ENCODE measurements around the gene GALNTL6.
"Not testable (repeated sequence)": the region's sequence is repeated elsewhere in the genome, so short reads cannot be mapped to it uniquely, and the experiment has no call there.

GALNTL6 gene

DNA sequence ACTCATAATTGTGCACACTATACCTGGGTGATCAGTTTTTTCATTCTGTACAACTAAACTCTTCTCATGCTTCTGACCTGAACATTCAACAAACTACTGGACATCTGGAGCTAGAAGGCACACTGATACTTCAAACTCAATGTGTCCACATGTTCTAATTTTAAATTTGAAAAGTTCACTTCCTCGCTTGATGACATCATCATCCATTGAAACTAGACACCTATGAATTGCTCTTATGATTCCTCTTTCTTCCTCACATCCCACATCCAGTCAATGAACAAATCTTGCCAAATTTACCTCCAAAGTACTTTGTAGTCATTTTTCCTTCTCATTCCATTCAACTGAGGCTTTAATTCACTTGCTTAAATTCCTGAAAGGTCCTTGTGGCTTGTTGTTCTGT lies 549.4 kb downstream of the GALNTL6 start:
- no peak for DNase-seq (ENCODE audit: low read depth in 1 of 2, low spot score in 1 of 2)

DNA sequence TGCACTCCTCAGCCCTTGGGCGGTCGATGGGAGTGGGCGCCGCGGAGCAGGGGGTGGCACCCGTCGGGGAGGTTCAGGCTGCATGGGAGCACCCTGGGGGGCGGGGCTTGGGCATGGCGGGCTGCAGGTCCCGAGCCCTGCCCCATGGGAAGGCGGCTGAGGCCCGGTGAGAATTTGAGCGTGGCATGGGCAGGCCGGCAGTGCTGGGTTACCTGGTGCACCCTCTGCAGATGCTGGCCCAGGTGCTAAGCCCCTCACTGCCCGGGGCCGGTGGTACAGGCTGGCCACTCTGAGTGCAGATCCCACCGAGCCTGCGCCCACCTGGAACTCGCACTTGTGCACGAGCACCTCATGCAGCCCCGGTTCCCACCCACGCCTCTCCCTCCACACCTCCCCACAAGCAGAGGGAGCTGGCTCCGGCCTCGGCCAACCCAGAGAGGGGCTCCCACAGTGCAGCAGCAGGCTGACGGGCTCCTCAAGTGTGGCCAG lies 556.3 kb downstream of the GALNTL6 start:
- DNase-seq (ENCODE audit: low read depth in 1 of 2, low spot score in 1 of 2): no peak

DNA sequence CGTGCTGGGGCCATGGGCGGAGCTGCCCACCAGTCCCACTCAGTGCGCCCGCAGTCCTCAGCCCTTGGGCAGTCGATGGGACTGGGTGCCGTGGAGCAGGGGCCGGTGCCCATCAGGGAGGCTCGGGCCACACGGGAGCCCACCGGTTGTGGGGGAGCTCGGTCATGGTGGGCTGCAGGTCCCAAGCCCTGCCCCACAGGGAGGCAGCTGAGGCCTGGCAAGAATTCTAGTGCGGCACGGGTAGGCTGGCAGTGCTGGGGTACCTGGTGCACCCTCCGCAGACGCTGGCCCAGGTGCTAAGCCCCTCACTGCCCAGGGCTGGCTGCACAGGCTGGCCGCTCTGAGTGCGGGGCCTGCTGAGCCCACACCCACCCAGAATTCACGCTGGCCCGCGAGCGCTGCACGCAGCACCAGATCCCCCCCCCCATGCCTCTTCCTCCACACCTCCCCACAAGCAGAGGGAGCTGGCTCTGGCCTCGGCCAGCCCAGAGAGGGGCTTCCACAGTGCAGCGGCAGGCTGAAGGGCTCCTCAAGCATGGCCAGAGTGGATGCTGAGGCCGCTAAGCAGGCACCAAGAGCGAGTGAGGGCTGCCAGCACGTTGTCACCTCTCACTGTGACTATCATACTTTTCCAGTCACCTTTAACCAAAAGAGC lies 564.4 kb downstream of the GALNTL6 start:
- no peak for DNase-seq (ENCODE audit: low read depth in 1 of 2, low spot score in 1 of 2)

DNA sequence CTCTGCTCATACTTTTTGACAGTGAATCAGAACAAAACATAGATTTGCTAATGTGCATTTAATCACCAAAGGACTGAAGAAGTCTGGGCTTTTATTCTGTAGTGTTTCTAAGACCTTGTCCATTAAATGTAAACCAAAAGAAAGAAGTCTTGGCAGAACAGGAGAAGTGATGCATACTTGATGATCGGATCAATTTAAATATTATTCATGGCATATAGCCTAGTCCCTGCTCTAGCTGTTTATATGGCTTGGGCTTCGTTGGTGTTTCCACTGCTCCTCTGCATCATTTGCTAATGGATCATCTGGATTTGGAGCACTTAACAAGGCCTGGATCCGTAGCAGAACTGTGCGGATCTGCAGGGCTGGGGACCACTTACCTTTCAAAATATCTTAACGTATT lies 566.6 kb downstream of the GALNTL6 start:
- no peak for DNase-seq (ENCODE audit: low read depth in 1 of 2, low spot score in 1 of 2)

DNA sequence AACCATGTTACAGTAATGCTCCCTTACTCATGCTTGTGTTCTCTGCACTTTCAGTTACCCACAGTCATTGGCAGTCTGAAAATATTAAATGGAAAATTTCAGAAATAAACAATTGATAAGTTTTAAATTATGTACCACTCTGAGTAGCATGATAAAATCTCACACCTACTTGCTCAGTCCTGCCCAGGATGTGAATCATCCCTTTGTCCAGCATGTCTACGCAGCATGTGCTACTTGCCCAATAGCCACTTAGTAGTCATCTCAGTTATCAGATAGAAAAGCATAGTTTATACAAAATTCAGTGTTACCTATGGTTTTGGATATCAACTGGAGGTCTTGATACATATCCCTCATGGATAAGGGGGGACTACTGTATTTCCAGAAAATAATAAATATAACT lies 577.1 kb downstream of the GALNTL6 start:
- DNase-seq (ENCODE audit: low read depth in 1 of 2, low spot score in 1 of 2): no peak

DNA sequence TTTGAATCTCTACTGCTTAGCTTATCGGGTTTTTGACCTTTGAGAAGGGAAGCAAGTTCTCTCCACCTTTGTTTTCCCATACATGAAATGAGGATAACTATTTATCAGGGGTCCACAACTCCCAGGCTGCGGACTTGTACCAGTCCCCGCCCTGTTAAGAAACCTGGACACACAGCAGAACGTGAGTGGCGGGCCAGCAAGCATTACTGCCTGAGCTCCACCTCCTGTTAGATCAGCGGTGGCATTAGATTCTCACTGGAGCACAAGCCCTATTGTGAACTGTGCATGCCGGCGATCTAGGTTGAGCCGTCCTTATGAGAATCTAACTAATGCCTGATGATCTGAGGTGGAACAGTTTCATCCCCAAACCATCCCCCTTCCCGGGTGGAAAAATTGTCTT lies 579.5 kb downstream of the GALNTL6 start:
- no peak for DNase-seq (ENCODE audit: low read depth in 1 of 2, low spot score in 1 of 2)

DNA sequence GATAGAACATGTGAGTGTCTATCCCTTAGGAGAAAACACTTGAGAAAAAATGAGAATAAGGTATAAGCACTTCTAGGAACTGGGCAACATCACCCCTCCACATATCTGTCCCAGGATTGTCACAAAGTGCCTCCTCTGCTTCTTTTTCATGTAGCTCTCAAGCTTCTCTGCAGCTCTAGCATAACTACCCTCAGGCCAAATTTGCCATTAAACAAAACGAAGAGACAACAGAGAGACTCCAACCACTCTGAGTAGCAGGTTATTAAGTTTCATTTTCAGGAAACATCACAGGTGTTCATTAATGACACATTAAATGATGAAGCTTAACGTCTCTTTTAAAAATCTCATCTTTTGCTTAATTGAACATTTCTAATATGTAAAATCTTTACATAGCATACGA lies 580.0 kb downstream of the GALNTL6 start:
- DNase-seq (ENCODE audit: low read depth in 1 of 2, low spot score in 1 of 2): no peak

DNA sequence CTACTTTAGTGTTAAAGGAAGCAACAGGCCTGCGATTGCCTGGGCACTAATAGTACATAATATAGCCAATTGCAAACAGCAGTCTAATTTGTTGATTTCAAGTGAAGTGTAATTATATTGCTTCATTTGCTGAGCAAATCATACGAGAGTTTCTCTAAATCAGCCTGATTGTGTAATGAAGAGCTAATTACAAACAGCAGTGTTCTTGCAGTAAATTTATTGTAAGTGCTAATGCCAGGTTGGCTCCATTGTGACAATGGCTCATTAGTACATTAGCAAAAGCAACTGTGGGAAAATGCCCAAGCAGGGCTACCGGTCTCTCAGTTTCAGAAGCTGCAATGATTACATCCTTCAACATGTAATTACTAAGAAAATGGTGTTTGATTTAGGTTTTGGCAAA lies 591.5 kb downstream of the GALNTL6 start:
- DNase-seq (ENCODE audit: low read depth in 1 of 2, low spot score in 1 of 2): no peak

DNA sequence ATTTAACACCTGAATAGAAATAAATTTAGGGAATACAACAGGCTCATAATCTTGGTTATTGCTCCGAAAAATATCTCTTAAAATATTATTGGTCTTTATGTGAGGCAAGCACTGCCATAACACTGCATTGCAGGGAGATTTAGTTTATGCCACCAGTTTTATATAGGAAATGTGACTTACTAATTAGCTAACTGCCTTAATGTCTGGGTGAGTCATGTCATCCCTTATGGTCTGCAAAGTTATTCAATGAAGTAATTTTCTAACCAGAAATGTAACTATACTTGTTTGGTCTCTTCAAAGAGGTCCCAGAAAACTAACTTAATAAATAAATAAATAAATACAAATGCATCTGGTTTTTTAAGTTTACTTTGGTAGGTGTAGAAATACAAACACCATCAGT lies 597.2 kb downstream of the GALNTL6 start:
- no peak for DNase-seq (ENCODE audit: low read depth in 1 of 2, low spot score in 1 of 2)

DNA sequence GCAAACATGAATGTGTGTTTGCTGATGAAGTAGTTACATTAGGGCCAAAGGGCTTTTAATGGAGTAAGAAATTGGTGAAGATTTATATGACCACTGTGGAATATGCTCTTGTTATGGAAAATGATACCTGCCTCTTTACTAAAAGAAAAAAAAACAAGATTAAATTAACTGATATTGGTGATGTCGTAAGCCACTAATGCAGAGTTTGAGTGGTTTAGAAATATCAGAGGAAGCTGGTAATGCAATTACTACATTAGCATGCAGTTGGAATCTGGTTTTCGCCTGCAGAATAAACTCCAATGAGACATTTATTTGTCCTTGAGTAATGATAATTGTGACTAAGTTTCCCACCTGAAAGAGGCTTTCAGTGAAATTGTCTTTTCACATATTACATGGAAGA lies 597.9 kb downstream of the GALNTL6 start:
- DNase-seq (ENCODE audit: low read depth in 1 of 2, low spot score in 1 of 2): no peak

DNA sequence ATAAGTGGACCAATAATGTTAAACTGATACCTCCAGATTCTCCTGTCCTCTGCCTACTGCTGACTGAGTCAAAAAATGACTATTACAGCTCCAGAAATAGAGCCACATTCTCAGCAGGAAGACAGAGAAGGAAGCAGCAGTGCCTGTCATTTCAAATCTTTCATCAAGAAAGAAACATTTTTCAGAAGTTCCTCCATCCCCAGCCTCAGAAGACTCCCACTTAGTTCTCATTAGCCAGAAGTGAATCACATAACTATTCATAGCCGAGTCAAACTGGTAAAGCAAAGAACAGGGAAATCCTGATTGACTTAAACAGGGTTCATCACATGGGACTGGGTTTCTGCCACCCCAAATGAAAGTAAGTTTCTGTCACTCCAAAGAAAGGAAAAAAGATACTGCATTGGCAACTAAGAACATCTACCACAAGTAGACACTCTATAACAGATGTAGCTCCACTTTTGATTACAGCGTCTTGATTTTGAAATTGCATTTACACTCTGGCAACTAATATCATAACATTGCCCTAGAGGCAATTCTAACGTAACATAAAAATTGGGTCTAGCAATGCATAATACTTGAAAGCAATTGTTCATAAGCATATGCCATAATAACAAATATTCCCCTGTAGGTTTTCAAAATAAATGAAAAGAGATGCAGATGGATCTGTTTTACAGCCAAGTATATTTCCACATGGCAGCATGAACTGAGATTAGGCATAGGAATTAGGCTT lies 599.8 kb downstream of the GALNTL6 start:
- DNase-seq (ENCODE audit: low read depth in 1 of 2, low spot score in 1 of 2): no peak

DNA sequence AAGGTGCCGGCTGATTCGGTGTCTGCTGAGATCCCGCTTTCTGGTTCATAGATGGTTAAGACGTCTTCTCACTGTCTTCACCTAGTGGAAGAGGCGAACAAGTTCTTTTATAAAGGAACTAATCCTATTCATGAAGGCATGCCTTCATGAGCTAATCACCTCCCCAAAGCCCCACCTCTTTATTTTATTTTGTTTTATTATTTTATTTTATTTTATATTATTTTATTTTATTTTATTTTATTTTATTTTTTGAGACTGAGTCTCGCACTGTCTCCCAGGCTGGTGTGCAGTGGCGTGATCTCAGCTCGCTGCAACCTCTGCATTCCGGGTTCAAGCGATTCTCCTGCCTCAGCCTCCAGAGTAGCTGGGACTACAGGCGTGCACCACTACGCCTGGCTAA lies 615.8 kb downstream of the GALNTL6 start:
- not testable (repeated sequence) for DNase-seq (ENCODE audit: low read depth in 1 of 2, low spot score in 1 of 2)

DNA sequence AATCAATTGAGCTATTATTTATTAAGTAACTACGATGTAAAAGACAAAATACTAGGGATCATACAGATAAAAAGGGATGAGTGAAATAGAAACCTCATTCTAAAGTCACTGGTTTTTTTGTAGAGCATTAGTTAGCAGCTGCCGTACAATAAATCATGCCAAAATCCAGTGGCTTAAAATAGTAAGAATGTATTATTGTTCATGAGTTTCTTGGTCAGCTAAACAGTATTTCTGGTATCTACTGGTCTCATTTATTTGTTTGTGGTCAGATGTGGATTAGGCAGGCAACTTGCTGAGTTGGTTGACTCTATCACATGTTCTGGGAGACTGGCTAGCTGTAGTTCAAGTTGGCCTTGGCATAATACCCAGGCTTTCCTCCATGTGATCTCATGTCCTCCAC lies 667.3 kb downstream of the GALNTL6 start:
- DNase-seq (ENCODE audit: low read depth in 1 of 2, low spot score in 1 of 2): no peak

DNA sequence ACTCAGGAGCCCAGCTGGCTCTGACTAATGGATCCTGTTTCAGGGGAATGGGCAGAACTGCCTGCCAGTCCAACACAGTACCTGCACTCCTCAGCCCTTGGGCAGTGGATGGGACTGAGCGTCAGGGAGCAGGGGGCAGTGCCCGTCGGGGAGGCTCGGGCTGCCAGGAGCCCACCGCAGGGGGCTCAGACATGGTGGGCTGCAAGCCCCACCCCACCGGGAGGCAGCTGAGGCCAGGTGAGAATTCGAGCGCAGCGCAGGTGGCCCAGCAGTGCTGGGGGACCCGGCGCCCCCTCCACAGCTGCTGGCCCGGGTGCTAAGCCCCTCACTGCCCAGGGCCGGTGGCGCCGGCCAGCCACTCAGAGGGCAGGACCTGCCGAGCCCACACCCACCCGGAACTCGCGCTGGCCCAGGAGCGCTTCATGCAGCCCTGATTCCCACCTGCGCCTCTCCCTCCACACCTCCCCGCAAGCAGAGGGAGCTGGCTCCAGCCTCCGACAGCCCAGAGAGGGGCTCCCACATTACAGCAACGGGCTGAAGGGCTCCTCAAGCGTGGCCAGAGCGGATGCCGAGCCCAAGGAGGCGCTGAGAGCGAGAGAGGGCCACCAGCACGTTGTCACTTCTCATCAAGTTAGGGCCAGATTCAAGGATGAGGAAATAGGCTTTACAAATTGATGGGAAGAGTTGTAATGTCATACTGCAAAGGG lies 668.8 kb downstream of the GALNTL6 start:
- DNase-seq (ENCODE audit: low read depth in 1 of 2, low spot score in 1 of 2): no peak

DNA sequence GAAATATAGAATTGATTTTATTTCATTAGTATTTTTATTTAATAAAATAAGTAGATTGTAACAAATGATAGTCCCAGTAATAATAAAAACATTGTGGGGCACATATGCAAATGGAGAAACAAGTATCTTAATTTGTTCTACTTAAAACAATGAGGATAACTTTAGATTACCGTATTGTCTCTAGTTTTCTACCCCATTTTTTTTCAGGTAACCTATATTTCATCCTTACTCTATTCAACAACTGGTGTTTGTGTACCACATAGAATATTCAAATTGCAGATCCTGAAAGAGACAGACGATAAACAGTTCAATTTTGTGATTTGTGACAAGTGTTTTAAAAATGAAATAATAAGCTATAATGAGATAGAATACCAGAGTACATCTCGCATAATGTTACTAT lies 671.8 kb downstream of the GALNTL6 start:
- DNase-seq (ENCODE audit: low read depth in 1 of 2, low spot score in 1 of 2): no peak

DNA sequence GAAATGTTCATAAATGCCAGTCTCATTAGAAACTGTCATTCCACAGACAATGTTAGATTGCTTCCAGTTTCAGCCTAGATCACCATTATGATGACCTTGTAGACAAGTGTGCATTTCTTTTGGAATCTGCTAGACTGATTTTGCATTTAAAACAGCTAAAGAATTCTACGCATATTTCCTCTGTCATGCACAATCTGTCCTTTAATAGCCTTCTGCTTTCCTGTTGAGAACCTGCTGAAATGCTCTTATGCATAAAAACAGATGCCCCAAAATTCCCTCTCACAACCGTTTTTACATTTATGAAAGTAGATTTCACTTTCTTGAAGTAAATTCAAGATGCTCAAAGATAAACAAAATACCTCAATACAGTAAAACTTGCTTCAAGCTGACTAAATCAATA lies 673.3 kb downstream of the GALNTL6 start:
- no peak for DNase-seq (ENCODE audit: low read depth in 1 of 2, low spot score in 1 of 2)

DNA sequence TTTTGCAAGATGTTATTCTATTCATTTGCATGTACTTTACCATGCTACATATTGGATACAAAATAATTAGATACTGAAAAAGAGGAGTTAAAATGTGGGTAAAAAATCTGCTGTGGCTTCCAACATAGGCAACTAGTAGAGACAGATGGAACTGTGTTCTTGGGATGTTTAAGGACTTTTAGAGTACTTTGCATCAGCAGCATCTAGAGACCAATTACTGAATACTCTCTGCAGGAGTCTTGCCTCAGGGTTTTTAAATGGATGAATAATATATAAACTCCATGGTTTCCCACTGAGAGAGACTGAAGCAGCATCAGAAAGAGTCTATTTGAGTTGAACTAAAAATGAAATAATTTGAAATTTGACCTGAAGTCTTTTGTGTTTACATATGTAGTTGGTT lies 676.7 kb downstream of the GALNTL6 start:
- no peak for DNase-seq (ENCODE audit: low read depth in 1 of 2, low spot score in 1 of 2)

DNA sequence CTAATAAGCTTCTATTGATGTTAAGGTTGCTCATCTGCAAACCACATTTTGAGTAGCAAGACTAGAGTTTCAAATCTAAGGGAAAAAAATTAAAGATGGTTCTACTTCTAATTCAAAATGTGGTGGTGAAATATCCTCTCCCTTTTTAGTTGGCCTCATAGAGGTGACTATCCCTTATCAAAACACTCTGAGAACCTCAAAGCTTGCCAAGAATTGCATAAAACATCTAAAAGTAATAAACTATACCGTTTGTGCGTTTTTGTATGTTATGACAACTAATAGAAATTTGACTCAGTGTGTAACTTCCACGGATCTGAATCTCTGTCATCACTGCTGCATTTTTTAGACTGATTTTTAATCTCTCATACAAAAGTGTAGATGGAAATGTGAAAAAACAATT lies 682.6 kb downstream of the GALNTL6 start:
- no peak for DNase-seq (ENCODE audit: low read depth in 1 of 2, low spot score in 1 of 2)

DNA sequence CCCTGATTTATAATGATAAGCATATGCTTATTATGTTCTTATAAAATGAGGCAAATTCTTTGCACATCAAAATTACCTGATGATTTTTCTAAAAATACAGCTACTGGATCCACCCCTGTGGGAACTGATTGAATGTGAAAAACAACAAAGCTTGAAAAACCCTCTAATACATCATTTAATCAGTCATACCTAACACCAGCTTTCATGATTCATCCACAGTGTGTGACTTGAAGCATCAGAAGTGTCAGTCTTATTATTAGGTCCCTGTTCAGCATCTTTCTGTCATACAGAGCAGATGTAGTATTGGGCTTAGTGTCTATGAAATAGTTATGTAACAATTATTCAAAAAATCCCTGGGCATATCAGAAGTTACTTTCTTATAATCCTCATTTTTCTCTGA lies 684.1 kb downstream of the GALNTL6 start:
- no peak for DNase-seq (ENCODE audit: low read depth in 1 of 2, low spot score in 1 of 2)

DNA sequence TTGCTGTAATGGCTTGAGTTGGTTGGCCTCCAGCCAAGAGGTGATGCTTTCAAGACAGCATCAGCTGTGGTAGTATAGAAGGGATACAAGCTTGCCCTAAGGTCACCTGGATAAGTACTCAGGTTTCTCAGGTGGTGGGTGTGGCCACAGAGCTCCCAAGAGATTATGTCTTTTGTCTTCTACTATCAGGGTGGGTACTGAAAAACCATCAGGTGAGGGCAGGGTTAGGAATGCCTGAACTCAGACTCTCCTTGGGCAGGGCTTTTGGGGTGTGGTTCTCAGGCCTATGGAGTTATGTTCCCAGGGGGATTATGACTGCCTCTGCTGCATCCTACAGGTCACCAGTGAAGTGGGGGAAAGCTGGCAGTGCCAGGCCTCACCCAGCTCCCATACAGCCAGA lies 700.8 kb downstream of the GALNTL6 start:
- DNase-seq (ENCODE audit: low read depth in 1 of 2, low spot score in 1 of 2): no peak

DNA sequence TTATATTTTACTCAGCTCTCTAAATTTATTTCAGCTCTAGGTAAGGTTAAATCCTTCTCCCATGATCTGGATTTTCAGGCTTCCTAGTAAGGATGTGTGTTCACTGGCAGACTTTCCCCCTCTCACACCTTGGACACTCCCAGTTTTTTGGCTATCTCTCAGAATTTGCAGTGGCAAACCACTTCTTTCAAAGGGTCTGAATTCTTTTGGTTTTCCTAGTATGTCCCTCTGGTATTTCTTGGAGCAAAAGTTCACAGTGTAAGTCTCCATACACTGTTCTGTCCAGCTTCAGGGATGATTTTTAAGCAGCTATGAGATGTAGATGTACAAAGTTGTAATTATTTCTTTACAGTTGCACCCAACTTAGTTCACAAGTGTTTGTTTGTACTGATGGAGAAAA lies 701.6 kb downstream of the GALNTL6 start:
- no peak for DNase-seq (ENCODE audit: low read depth in 1 of 2, low spot score in 1 of 2)

DNA sequence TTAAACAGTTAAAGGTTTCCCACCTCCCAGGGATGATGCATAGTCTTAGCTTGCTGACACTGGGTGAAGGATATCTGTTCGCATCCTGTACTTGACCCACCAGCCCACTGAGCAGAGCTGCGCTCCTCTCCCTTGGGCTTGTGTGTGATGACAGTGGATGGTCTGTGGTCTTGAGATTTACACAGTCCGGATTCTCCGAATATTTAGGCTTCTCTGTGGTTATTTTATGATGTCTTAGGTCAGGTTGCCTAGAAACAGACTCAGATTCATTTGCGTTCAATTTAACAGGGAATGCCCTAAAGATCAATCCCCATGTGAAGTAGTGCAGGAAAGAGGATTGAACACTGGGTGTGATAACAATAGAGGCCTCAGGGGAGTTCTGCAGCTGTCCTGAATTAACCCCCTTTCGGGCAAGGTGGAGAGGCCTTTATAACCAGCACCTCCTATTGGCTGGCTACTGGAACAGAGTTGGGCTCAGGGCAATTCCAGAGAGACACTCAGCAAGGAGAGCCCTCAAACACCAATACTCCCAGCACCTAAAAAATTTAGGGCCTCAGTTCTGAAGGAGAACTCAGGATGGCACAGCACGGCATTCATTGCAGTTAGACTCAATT lies 702.2 kb downstream of the GALNTL6 start:
- no peak for DNase-seq (ENCODE audit: low read depth in 1 of 2, low spot score in 1 of 2)
